Astrocyte of the cerebellum (primary cell): ENCODE results near the gene CLSTN1.
"Not testable (repeated sequence)": the region's sequence is repeated elsewhere in the genome, so short reads cannot be mapped to it uniquely, and the experiment has no call there.

Experiments
- DNase-seq: peaks from one replicate; pipeline ENCODE4 v3.0.0-alpha.2; 2011; ENCODE audit warnings: low read depth
- H3K4me3 ChIP-seq: 2 replicates; pipeline ENCODE4 v1.5.1; 2011; ENCODE audit warnings: mild to moderate bottlenecking, low read depth, low read length, moderate library complexity
- CTCF ChIP-seq: IDR thresholded peaks from 2 replicates; pipeline ENCODE4 v1.5.1; 2012; ENCODE audit warnings: low read length, low read depth, moderate library complexity, mild to moderate bottlenecking; ENCODE audit errors: missing control alignments
- in situ Hi-C: cut with HindIII; loops from 2 replicates; pipeline ENCODE4 v1.10.0; 2017; ENCODE audit warnings: low sequenced_read_pairs

Gene CLSTN1

GRCh38 chr1:9753121-9753531 is 70.6 kb downstream of the CLSTN1 start:
- in situ Hi-C loops = no loop called here
- peak; percentile 79 for DNase-seq
- H3K4me3 ChIP-seq = no peak overlapping the region
- no peak for TF ChIP-seq CTCF

DNA sequence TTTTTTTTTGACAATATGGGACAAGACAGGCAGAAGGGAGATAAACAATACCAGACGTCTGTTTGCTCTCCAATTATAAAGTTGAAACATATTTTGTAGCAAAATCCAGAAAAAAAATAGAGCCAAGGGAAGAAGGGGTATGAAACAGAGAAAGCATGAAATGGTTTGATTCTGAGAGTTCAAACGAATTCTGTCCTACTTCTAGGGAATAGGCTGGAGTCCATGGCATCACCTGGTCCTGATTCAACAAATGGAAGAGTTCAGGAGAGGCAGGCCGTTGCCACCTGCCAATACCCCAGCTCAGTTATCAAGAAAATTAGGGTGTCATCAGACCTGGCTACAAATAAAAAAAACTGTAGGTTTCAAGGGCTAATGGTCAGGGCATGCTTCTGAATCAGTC is 71.8 kb downstream of the CLSTN1 start:
- DNase-seq = no peak
- TF ChIP-seq CTCF = no peak
- in situ Hi-C loops = no loop called here
- no peak overlapping the region for H3K4me3 ChIP-seq

- no peak overlapping the region for H3K4me3 ChIP-seq
- TF ChIP-seq CTCF = no peak
- in situ Hi-C loops = no loop called here
- DNase-seq = no peak
Measured at GRCh38 chr1:9749361-9749760, 74.4 kb downstream of the CLSTN1 start.

DNA sequence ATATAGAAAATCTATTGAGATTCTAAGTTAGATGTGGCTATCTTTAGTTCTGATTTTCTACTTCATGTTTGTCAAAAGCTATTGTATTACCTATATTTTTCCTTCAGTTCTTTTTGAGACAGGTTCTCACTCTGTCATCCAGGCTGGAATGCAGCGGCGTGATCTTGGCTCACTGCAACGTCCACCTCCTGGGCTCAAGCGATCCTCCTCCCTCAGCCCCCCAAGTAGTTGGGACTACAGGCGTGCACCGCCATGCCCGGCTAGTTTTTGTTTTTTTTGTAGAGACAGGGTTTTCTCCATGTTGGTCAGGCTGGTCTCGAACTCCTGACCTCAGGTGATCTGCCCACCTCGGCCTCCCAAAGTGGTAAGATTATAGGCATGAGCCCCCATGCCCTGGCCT is 75.4 kb downstream of the CLSTN1 start:
- DNase-seq, in situ Hi-C loops, H3K4me3 ChIP-seq: not testable (repeated sequence)

- DNase-seq = no peak
- no peak for TF ChIP-seq CTCF
- H3K4me3 ChIP-seq = no peak overlapping the region
- in situ Hi-C loops = no loop called here
Measured at GRCh38 chr1:9746651-9747050, 77.1 kb downstream of the CLSTN1 start.

DNA sequence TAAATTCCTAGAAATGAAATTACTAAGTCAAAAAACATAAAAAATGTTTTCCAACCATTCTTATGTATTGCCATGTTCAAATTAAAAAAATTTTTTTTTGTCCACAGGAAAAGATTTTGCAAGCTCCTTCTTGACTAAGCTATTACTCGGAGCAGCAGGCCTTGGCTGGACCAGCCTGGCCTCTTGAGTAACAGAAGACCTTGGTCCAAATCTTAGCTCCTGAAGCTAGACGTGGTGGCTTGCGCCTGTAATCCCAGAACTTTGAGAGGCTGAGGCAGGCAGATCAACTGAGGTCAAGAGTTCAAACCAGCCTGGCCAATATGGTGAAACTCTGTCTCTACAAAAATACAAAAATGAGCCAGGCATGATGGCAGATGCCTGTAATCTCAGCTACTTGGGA is 77.6 kb downstream of the CLSTN1 start:
- no peak overlapping the region for H3K4me3 ChIP-seq
- no peak for DNase-seq
- no peak for TF ChIP-seq CTCF
- in situ Hi-C loops = no loop called here

GRCh38 chr1:9744106-9744799 is 79.5 kb downstream of the CLSTN1 start:
- in situ Hi-C loops = no loop called here
- DNase-seq = no peak
- H3K4me3 ChIP-seq = no peak overlapping the region
- TF ChIP-seq CTCF = no peak
